SK-N-SH (cell line): ENCODE data around the gene DIS3L2.

ENCODE experiments used
- CTCF ChIP-seq: fragments of 200-600 bp; sonication (generic); IDR thresholded peaks from 2 replicates; pipeline ENCODE4 v1.6.1; 2017; ENCODE audit warnings: antibody characterized with exemption, mild to moderate bottlenecking, moderate library complexity
- EP300 ChIP-seq, 2 experiments: IDR thresholded peaks; 2 replicates each; pipeline versions ENCODE4 v1.4.0 to v1.6.1; 2012; ENCODE audit warnings: borderline replicate concordance in 1 of 2, low read depth in 1 of 2, low read length in 1 of 2
- EZH2phosphoT487 ChIP-seq: fragments of 200-600 bp; sonication (generic); IDR thresholded peaks from 2 replicates; pipeline ENCODE4 v1.6.1; 2017; ENCODE audit warnings: low read depth, mixed run types, mild to moderate bottlenecking, antibody characterized with exemption, moderate library complexity, borderline replicate concordance

DNA sequence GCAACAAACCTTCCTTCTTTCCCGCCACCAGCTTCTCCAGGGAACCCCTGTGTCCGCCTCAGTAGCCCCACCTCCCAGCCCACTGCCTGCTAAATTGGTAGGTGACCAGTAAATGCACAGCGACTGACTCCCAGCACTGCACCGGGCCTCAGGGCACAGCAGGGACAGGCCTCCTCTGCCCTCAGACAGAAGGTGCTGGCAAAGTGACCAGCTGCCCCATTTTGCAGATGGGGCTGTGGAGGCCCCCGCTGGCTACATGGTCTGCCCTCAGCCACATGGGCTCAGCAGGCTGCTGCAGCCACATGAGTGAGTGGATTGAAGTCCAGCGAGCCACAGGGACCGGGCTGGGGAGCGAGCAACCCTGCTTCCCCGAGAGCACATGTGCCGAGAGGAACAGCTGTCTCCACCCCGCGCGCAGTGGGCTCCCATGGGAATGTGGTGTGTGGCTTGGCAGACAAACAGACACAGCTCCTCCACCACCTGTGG is 27.6 kb upstream of the DIS3L2 start:
- TF ChIP-seq EZH2phosphoT487 (no peak), CTCF (no peak), EP300 (IDR thresholded peaks at IDR 0.05; ENCODE audit: borderline replicate concordance in 1 of 2, low read depth in 1 of 2, low read length in 1 of 2) (no peak)
